ENCODE results near the gene CTNNA1. TPM values are rescaled to one million over a fixed set of nuclear protein-coding genes. Genes with fewer than 3 reads are reported as not detected.

CTNNA1 gene
- total and polyA plus RNA-seq, 9 of the 15 experiments (the other 6 are each of a cell fraction or from before 2014, with no cell fraction given) = 29.6 to 117 (median 89.1) TPM

DNA sequence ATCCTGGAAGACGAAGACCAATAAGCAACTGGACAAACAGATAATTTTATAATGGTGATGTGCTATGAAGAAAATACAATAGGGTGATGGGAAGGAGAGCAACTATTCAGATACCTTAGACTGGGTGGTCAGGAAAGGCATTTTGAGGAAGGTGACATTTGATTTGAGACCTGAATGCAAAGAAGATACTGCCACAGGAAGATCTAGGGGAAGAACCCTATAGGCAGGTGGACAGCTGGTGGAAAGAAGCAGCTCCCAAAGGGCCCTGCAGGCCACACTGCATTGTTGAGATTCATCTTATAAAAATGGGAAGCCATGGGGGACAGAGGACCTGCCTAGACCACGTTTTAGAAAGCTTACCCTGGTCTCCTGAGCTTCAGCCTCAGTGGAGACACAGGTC lies 19.7 kb upstream of the CTNNA1 start:
- peaks cover 5% of the 10 kb centered on the region; the same call in 1 of the 2 replicates for H4K20me1 ChIP-seq (replicated peaks; ENCODE audit: control insufficient read depth, insufficient read depth, low read length)
- no peaks in the 10 kb centered on the region for H3K9me3 ChIP-seq (replicated peaks; ENCODE audit: control insufficient read depth, insufficient read depth, low read depth, low read length)
- H3K9me1 ChIP-seq (ENCODE audit: control insufficient read depth, insufficient read depth, low read length) = no peaks in the 10 kb centered on the region
- in situ Hi-C loops (cut with MboI) = no loop called here
- POLR2A ChIA-PET = interaction anchor here (0.7 kb wide), 1 partner anchor 10 kb away, joined by 3 read pairs; no protein-coding TSS in a partner anchor
- intact Hi-C loops (cut with micrococcal nuclease) = no loop called here
- H3K36me3 ChIP-seq (ENCODE audit: control insufficient read depth, insufficient read depth, low read length) = no peaks in the 10 kb centered on the region
- FAIRE-seq (no peak), DNase-seq (ENCODE audit: extremely low read depth in 1 of 4, low spot score in 3 of 4) (no peak), ATAC-seq (no peak)
- BruUV-seq (replicated peaks) = no TSS peak
- H3K4me2 ChIP-seq (ENCODE audit: insufficient read depth, low read length) = no peak overlapping the region
- no peaks in the 10 kb centered on the region for H3K4me1 ChIP-seq (replicated peaks in 1 of 2; ENCODE audit: control insufficient read depth in 2 of 2, insufficient read depth in 2 of 2, low read length in 2 of 2)
- H3K79me2 ChIP-seq (ENCODE audit: control insufficient read depth, insufficient read depth, low read length) = no peaks in the 10 kb centered on the region
- 0 out of 5 replicates have a peak, but pooled peaks cover 6 to 10% of the 10 kb centered on the region in 2 experiments for H3K27me3 ChIP-seq (ENCODE audit: control insufficient read depth in 2 of 2, insufficient read depth in 2 of 2, low read length in 2 of 2)
- H3K27ac ChIP-seq (ENCODE audit: extremely low read depth, low read depth, low read length) = no peak overlapping the region
- 6% methylated on average over 2 of the region's 2 CpGs for WGBS (ENCODE audit: insufficient coverage, low coverage, missing lambda C conversion rate)
- no peak overlapping the region for H3K9ac ChIP-seq (ENCODE audit: insufficient read depth in 1 of 2, low read depth in 2 of 2, low read length in 2 of 2)
- TF ChIP-seq YBX1 (IDR thresholded peaks at IDR 0.05) = no peak
- no peak for TF ChIP-seq TEAD4 (IDR thresholded peaks at IDR 0.05; ENCODE audit: low read length)
- no peak for TF ChIP-seq TEAD4 (CRISPR knock-in tag; IDR thresholded peaks at IDR 0.05; ENCODE audit: borderline replicate concordance)
- TF ChIP-seq, protein P1, sequence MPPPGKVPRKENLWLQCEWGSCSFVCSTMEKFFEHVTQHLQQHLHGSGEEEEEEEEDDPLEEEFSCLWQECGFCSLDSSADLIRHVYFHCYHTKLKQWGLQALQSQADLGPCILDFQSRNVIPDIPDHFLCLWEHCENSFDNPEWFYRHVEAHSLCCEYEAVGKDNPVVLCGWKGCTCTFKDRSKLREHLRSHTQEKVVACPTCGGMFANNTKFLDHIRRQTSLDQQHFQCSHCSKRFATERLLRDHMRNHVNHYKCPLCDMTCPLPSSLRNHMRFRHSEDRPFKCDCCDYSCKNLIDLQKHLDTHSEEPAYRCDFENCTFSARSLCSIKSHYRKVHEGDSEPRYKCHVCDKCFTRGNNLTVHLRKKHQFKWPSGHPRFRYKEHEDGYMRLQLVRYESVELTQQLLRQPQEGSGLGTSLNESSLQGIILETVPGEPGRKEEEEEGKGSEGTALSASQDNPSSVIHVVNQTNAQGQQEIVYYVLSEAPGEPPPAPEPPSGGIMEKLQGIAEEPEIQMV (tag; conservative IDR thresholded peaks at IDR 0.05; ENCODE audit: low read depth) = no peak
- no peak for TF ChIP-seq ZNF830 (CRISPR knock-in tag; IDR thresholded peaks at IDR 0.05)
- TF ChIP-seq FOXA3 (CRISPR knock-in tag; conservative IDR thresholded peaks at IDR 0.05 in 1 of 2, IDR thresholded peaks at IDR 0.05 in 1 of 2) = no peak
- no peak for TF ChIP-seq ZNF12 (CRISPR knock-in tag; IDR thresholded peaks at IDR 0.05)
- no peak for TF ChIP-seq ZNF133 (CRISPR knock-in tag; IDR thresholded peaks at IDR 0.05)
- TF ChIP-seq XRCC5 (IDR thresholded peaks at IDR 0.05; ENCODE audit: low read depth, low read length) = no peak
- H2AFZ ChIP-seq (ENCODE audit: low read depth, low read length) = no peak overlapping the region
- CTCF ChIA-PET (ENCODE audit: low intra/inter-chr PET ratio) = no interaction called here
- H3K4me3 ChIP-seq = no peak overlapping the region

Data from K562 (cell line).